Endothelial cell (in vitro differentiated cells): Measurements from ENCODE around the gene FTCD. TPM values are rescaled to one million over a fixed set of nuclear protein-coding genes. Genes with fewer than 3 reads are reported as not detected.

ENCODE experiments used
- DNase-seq: peaks from one replicate; pipeline ENCODE4 v3.0.0; 2021; ENCODE audit warnings: low spot score
- H3K27ac Mint-ChIP-seq: one replicate; pipeline ENCODE4 v1.8.0; 2021; ENCODE audit warnings: mixed read lengths, inconsistent platforms; ENCODE audit not compliant: unreplicated experiment
- H3K27me3 Mint-ChIP-seq: one replicate; pipeline ENCODE4 v1.8.0; 2021; ENCODE audit warnings: mild to moderate bottlenecking, moderate library complexity, mixed read lengths, inconsistent platforms; ENCODE audit not compliant: unreplicated experiment
- H3K36me3 Mint-ChIP-seq: one replicate; pipeline ENCODE4 v1.8.0; 2021; ENCODE audit warnings: mild to moderate bottlenecking, low read depth, mixed read lengths, inconsistent platforms; ENCODE audit not compliant: unreplicated experiment
- H3K4me1 Mint-ChIP-seq: one replicate; pipeline ENCODE4 v1.8.0; 2021; ENCODE audit warnings: mild to moderate bottlenecking, mixed read lengths, inconsistent platforms; ENCODE audit not compliant: unreplicated experiment
- H3K4me3 Mint-ChIP-seq: one replicate; pipeline ENCODE4 v1.8.0; 2021; ENCODE audit warnings: mild to moderate bottlenecking, mixed read lengths, inconsistent platforms; ENCODE audit not compliant: unreplicated experiment
- H3K9me3 Mint-ChIP-seq: one replicate; pipeline ENCODE4 v1.8.0; 2021; ENCODE audit warnings: mixed read lengths, inconsistent platforms; ENCODE audit not compliant: unreplicated experiment
- total RNA-seq: library from RNA; stranded (reverse); fragmentation: NEBNext Ultra II Directional; extraction: Animal tissue kit (Norgen Biotek cat#: 25700); gene quantifications from one replicate; pipeline ENCODE4 v1.2.1, GENCODE V29; 2021; ENCODE audit not compliant: unreplicated experiment
- TF ChIP-seq, protein P1 (sequence below): fragments of 200-600 bp; sonication (generic); IDR thresholded peaks from one replicate; pipeline ENCODE4 v1.5.0; 2021; ENCODE audit warnings: antibody characterized with exemption; ENCODE audit not compliant: unreplicated experiment

FTCD gene
- total RNA-seq, 1 donor from 2014 or later, result 1.5 TPM

- no peaks in the 10 kb centered on the region for H3K9me3 Mint-ChIP-seq
- no peak for DNase-seq
- H3K4me1 Mint-ChIP-seq, result peaks cover 27% of the 10 kb centered on the region
- no peak overlapping the region for H3K4me3 Mint-ChIP-seq
- H3K27me3 Mint-ChIP-seq, result peaks cover 20% of the 10 kb centered on the region
- H3K36me3 Mint-ChIP-seq, result peaks cover 41% of the 10 kb centered on the region
- TF ChIP-seq, protein P1, sequence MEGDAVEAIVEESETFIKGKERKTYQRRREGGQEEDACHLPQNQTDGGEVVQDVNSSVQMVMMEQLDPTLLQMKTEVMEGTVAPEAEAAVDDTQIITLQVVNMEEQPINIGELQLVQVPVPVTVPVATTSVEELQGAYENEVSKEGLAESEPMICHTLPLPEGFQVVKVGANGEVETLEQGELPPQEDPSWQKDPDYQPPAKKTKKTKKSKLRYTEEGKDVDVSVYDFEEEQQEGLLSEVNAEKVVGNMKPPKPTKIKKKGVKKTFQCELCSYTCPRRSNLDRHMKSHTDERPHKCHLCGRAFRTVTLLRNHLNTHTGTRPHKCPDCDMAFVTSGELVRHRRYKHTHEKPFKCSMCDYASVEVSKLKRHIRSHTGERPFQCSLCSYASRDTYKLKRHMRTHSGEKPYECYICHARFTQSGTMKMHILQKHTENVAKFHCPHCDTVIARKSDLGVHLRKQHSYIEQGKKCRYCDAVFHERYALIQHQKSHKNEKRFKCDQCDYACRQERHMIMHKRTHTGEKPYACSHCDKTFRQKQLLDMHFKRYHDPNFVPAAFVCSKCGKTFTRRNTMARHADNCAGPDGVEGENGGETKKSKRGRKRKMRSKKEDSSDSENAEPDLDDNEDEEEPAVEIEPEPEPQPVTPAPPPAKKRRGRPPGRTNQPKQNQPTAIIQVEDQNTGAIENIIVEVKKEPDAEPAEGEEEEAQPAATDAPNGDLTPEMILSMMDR, result no peak
- H3K27ac Mint-ChIP-seq, result no peak overlapping the region
These were observed 34.6 kb upstream of the FTCD start for GRCh38 chr21:46189959-46190490.

DNA sequence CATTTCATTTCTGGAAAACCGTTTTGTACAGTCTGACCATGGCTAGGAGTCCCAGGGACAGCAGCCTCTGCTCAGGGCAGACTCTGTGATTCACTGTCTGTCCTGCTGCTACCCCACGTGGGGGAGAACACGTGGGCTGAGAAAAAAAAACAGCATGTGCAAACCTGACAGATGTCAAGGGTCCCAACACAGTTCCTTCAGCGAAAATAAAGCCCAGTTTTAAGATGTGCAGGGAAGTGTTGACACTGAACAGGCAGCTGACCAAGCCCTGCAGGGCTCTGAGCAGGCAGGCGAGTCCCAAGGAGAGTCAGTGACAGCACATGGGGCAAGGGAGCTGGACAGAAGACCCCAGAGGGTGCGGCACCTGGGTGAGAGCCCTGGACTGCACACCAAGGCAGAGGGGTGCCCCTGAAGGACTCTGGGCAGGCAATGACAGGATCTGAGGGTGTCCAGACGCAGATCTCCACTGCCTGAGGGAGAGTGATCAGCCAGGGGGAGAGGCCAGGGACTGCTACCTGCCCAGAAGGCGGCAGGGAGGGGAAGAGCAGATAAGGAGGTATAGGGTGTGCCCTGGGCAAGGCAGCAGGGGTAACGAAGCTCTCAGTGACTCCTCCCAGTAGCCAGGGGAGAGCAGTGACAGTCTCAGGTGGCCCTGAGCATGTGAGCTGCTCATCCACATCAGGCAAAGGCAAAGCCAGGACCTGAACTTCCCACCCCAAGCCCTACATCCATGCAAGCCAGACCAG, 34.0 kb upstream of the FTCD start:
- H3K27ac Mint-ChIP-seq, result peak overlapping the region; percentile 94
- peak overlapping the region; percentile 60 for H3K4me3 Mint-ChIP-seq
- peaks cover 18% of the 10 kb centered on the region for H3K27me3 Mint-ChIP-seq
- peaks cover 36% of the 10 kb centered on the region for H3K36me3 Mint-ChIP-seq
- peaks cover 27% of the 10 kb centered on the region for H3K4me1 Mint-ChIP-seq
- TF ChIP-seq, protein P1, result no peak
- H3K9me3 Mint-ChIP-seq, result no peaks in the 10 kb centered on the region
- no peak for DNase-seq

DNA sequence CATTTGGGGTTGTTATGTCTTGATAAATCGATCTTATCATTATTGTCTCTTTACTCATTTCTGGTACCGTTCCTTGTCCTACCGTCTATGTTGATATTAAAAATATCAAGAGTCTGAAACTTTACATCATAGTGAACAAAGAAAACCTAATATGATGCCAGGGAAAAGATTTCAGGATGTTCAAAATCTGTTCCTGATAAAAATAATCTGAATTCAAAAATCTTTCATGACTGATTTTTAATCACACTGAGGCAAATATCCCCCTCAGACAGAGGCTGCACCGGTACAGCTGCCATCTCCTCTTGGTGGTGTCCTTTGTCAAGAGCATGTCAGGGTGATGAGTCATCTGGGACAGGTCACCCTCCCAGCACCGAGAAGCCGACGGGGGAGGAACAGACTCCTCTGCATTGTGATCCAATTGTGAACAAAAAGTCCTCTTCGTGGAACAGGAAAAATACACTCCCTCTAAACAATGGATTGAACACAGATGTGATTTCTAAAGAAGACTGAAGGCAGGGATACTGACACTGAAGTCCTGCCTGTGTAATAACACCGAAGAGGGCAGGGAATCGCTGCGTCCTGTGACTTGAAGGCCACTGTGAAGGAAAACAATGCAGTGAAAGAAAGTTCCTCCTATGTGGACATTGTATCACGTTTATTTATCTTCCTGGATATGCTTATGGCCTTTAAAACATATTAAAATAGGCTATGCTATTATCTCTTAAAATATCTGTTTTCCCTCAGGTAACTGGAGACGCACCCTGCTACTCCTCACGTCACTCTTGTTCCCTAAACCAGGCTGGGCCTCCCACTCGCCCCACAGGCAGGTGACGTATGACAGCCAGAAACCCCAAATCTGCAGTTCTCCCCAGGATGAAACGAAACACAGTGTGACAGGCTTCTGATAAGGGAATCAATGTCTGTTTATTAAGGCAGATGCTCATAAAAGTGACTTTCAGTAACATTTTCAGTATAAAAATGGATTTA, 33.1 kb upstream of the FTCD start:
- H3K27ac Mint-ChIP-seq, result peak overlapping the region; percentile 94
- H3K9me3 Mint-ChIP-seq, result no peaks in the 10 kb centered on the region
- peaks cover 28% of the 10 kb centered on the region for H3K36me3 Mint-ChIP-seq
- H3K4me3 Mint-ChIP-seq, result peak overlapping the region; percentile 60
- peaks cover 27% of the 10 kb centered on the region for H3K4me1 Mint-ChIP-seq
- H3K27me3 Mint-ChIP-seq, result peaks cover 15% of the 10 kb centered on the region
- DNase-seq, result no peak
- TF ChIP-seq, protein P1, result no peak

DNA sequence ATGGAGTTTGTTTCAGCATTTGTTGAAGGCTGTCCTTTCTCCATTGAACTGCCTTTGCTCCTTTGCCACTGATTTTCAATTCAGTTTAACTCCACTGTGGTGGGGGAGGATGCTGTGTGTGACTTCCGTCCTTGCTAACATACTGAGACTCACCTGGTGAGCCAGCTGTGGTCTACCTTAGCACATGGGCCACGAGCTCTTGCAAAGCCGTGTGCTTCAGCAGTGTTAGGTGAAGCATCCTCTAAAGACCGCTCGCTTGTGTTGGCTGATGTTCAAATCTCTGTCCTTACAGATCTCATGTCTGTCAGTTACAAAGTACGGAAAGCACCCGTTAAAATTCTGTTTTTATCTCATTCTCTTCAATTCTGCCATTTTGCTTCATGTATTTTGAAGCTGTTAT, 32.4 kb upstream of the FTCD start:
- peaks cover 25% of the 10 kb centered on the region for H3K36me3 Mint-ChIP-seq
- no peaks in the 10 kb centered on the region for H3K9me3 Mint-ChIP-seq
- DNase-seq, result no peak
- H3K4me1 Mint-ChIP-seq, result peaks cover 27% of the 10 kb centered on the region
- TF ChIP-seq, protein P1, result no peak
- peaks cover 15% of the 10 kb centered on the region for H3K27me3 Mint-ChIP-seq
- peak overlapping the region; percentile 94 for H3K27ac Mint-ChIP-seq
- no peak overlapping the region for H3K4me3 Mint-ChIP-seq
